Fibroblast of the aortic adventitia (primary cell): ENCODE data around the gene SMIM45.

Source experiments
- DNase-seq: peaks from one replicate; pipeline ENCODE4 v3.0.0-alpha.2; 2010; ENCODE audit warnings: low read depth
- H3K4me3 ChIP-seq: 2 replicates; pipeline ENCODE4 v1.5.1; 2011; ENCODE audit warnings: low read depth, mild to moderate bottlenecking, control low read depth, low read length, moderate library complexity
- CTCF ChIP-seq: IDR thresholded peaks from 2 replicates; pipeline ENCODE4 v1.5.1; 2011; ENCODE audit warnings: mild to moderate bottlenecking, low read length, control low read depth, inconsistent platforms; ENCODE audit not compliant: insufficient read depth

The SMIM45 gene

GRCh38 chr22:41916745-41917358 is 35.1 kb upstream of the SMIM45 start:
- TF ChIP-seq CTCF = no peak
- DNase-seq = no peak
- no peak overlapping the region for H3K4me3 ChIP-seq

- no peak overlapping the region for H3K4me3 ChIP-seq
- TF ChIP-seq CTCF = no peak
- no peak for DNase-seq
Measured at GRCh38 chr22:41917375-41917902, 34.5 kb upstream of the SMIM45 start.

- DNase-seq = peak; percentile 58
- TF ChIP-seq CTCF = no peak
- no peak overlapping the region for H3K4me3 ChIP-seq
Measured at GRCh38 chr22:41917903-41918791, 33.8 kb upstream of the SMIM45 start.

- H3K4me3 ChIP-seq = peak overlapping the region; percentile 46
- no peak for TF ChIP-seq CTCF
Measured at GRCh38 chr22:41919357-41920224, 32.4 kb upstream of the SMIM45 start.

GRCh38 chr22:41920271-41920976 is 31.5 kb upstream of the SMIM45 start:
- H3K4me3 ChIP-seq = no peak overlapping the region
- no peak for TF ChIP-seq CTCF
- no peak for DNase-seq

More at GRCh38 chr22:41919357-41920224, 32.4 kb upstream of the SMIM45 start:
- DNase-seq = no peak

GRCh38 chr22:41922328-41922727 is 29.6 kb upstream of the SMIM45 start:
- no peak overlapping the region for H3K4me3 ChIP-seq
- TF ChIP-seq CTCF = no peak
- no peak for DNase-seq
